RWPE1 (cell line): ENCODE data around the gene TXNIP.

Experiments used
- CTCF ChIA-PET: fragments of 350-600 bp; sonication (Branson Sonifier 250); formaldehyde crosslinking; extraction: SDS; loops from one replicate; lab custom pipeline; 2021; lab: Yijun Ruan, JAX
- POLR2A ChIA-PET: fragments of 400-600 bp; formaldehyde crosslinking; extraction: SDS; loops from one replicate; lab custom pipeline; 2020; ENCODE audit warnings: antibody characterized with exemption; ENCODE audit not compliant: low non-redundant PET; lab: Yijun Ruan, JAX
- DNase-seq: peaks from one replicate; pipeline ENCODE4 v3.0.0; 2012; ENCODE audit warnings: low spot score
- H3K27ac ChIP-seq: fragments of 450-650 bp; 2 replicates; pipeline ENCODE4 v1.5.1; 2017
- TF ChIP-seq, protein P1 (sequence below): fragments of 450-650 bp; conservative IDR thresholded peaks from 2 replicates; pipeline ENCODE4 v1.5.1; 2017; ENCODE audit warnings: low read depth, mild to moderate bottlenecking

The TXNIP gene

DNA sequence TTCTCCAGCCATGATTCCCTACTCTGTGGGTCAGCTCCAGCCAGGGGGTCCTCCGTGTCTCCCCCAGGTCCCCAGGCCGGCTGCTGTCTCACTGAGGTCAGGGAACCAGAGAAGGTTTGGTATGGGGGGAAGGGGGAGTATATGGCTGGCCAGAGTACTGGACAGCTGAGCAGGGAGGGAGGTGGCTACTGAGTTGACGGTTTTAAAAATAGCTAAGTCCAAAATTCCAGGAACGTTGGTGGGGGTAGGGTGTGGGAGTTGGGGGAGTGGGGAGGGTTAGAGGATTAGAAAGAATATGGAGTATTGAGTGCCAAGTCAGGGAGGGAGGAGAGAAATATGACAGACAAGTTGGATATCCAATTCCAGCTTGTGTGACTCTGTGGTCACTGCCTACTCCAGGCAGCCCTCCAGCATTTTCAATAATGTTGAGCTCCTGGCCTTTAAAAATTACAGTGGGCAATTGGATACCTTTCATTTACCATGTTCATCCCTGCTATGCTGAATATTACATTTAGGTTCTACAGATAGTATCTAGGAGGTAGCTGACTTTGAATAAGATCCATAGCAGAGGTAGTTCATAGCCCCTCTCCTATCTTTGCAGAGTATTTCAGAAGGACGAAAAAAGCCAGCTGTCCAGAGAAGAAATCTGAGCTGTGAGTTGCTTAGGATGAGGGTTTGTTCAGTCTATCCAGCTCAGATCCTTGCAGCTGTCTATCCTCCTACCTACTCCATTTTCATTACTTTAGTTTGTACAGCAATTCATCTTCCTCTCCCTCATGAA lies 25.4 kb upstream of the TXNIP start, which contains the start of gene HJV:
TSS of gene HJV (minus strand) at position 114 of the 781 bp plus-strand sequence. CDS start 1,504 bp downstream, outside the sequence.
- no peak for DNase-seq
- H3K27ac ChIP-seq: no peak within 1 kb of the TSS
- CTCF ChIA-PET: interaction anchor here (0.6 to 1.7 kb wide), 5 partner anchors 14 to 284 kb away, joined by 3 to 6 read pairs (median 4); partner anchors contain the start of gene NUDT17
- TF ChIP-seq, protein P1, sequence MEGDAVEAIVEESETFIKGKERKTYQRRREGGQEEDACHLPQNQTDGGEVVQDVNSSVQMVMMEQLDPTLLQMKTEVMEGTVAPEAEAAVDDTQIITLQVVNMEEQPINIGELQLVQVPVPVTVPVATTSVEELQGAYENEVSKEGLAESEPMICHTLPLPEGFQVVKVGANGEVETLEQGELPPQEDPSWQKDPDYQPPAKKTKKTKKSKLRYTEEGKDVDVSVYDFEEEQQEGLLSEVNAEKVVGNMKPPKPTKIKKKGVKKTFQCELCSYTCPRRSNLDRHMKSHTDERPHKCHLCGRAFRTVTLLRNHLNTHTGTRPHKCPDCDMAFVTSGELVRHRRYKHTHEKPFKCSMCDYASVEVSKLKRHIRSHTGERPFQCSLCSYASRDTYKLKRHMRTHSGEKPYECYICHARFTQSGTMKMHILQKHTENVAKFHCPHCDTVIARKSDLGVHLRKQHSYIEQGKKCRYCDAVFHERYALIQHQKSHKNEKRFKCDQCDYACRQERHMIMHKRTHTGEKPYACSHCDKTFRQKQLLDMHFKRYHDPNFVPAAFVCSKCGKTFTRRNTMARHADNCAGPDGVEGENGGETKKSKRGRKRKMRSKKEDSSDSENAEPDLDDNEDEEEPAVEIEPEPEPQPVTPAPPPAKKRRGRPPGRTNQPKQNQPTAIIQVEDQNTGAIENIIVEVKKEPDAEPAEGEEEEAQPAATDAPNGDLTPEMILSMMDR: no peak
- POLR2A ChIA-PET: interaction anchor here (0.5 kb wide), 1 partner anchor 14 kb away, joined by 3 read pairs; no protein-coding TSS in a partner anchor

DNA sequence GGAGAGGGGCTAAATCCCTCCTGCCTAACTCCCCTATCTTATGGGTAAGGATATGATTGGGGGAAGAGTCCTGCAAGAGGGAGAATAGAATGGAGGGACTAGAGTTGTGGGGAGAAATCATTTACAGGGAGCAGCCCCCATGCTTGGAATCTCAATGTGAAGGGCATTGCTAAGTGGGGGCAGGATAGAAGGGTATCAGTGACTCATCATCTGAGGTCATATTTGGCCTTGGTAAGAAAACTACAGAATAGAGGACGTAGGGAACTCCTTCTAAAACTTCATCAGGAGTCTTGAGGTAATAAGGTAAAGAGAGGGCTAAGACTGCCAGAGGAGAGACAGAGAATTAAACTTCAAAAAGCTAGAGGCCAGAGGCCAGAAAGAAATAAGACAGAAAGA lies 24.7 kb upstream of the TXNIP start:
- CTCF ChIA-PET: interaction anchor here (0.6 to 1.7 kb wide), 2 partner anchors 83 to 176 kb away, joined by 3 to 6 read pairs; partner anchors contain the start of gene NUDT17
- no peak for DNase-seq
- POLR2A ChIA-PET: no interaction called here
- TF ChIP-seq, protein P1: no peak
- H3K27ac ChIP-seq: no peak overlapping the region

DNA sequence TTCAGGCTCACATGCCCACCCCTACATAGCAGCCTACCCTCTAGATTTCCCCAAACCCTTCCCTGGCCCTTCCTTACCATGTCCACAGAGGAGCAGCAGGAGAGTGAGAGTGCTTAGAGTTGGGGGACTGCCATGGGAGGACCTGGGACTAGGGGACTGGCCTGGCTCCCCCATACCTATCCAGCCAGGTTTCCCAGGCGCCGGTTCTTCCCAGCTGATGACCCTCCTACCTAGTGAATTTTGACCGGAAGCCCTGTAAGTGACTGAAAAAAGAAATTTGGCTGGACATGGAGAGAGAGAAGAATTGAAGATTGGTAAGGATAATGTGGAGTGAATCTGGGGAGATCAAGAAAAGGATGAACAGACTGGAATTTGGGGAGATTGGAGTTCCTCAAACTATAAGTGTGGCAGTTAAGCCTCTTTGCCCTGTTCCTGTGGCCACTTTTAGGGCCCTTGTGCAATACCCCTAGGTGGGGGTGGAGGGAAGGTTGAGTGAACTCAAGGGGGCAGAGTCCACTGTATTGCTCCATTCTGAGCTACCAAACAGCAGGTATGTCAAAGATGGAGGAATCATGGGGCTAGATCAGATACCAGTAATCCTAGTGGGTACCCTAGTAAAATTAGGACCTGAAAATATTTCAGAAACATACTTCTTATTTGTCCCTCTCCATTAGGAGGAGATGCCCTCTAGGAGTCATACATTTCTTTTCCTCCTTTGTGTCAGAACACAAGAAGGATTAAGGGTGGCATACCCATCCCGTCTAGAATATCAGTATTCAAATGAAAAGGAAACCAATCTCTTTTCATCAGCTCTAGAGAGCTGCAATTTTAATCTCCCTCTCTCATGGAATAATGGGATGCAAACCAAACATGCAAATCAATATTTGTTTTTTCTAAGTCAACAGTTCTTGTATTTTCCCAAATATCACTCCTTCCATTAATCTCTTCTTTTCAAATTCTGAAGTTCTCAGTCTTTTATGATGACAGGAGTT lies 24.0 kb upstream of the TXNIP start:
- ChIA-PET CTCF (no interaction called here), POLR2A (interaction anchor here (0.6 kb wide), 1 partner anchor 7 kb away, joined by 4 read pairs; no protein-coding TSS in a partner anchor)
- no peak overlapping the region for H3K27ac ChIP-seq
- TF ChIP-seq, protein P1: no peak
- no peak for DNase-seq

DNA sequence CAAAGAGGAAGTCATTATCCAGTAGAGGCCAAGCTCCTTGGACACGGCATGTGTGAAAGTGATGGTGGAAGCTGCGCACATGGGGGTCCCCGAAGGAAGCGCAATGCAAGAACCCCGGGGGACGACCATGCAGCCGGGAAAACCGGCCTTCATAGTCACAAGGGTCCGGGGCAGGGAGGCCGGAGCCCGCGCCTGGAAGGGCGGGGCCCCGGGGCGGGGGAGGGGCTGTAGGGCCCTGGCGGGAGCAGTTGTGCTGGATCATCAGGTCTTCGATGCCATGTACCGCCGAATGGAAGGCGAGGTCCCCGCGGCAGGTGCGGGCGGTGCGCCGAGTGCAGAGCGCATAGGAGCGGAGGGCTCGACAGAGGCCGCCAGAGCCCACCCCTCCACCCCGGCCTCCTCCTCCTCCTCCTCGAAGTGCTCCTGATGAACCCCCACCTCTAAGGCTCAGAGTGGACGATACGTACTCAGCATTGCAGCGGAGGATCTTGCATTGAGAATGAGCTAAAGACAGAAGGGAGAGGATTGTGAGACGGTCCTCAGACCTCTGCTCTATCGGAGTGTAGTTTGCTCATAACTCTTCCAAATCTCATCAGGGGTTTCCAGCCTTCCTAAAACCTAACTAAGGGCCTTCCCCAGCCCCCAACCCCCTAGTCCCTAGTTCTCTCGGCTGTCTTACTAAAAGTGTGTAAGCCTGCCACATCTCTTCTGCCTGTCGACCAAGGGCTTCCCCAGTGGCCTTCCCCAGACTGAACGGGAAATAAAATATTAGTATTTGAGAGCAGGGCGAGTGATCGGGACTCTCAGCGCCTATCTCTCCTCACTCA lies 23.1 kb upstream of the TXNIP start:
- no peak for DNase-seq
- TF ChIP-seq, protein P1: no peak
- ChIA-PET POLR2A (interaction anchor here (0.6 kb wide), 1 partner anchor 8 kb away, joined by 4 read pairs; no protein-coding TSS in a partner anchor), CTCF (interaction anchor here (0.7 to 0.9 kb wide), 2 partner anchors 9 to 147 kb away, joined by 4 to 5 read pairs; no protein-coding TSS in a partner anchor)
- no peak overlapping the region for H3K27ac ChIP-seq

DNA sequence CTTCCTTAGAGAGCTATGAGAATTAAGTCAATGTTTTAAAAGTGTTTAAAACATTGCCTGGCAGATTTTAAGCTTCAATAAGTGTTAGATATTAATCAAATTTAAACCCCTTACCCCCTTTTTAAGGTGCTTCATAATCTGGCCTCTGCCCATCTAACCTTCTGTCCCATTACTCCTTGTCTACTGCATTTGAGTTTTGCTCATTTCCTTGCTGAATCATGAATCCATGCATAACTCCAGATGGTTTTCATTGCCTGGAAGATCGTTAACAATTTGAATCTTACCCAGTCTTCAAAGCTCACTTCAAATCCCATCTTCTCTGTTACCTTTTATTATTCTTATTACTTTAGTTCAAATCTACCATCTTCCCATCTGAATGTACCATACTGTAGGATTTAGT lies 20.5 kb upstream of the TXNIP start:
- POLR2A ChIA-PET: no interaction called here
- CTCF ChIA-PET: interaction anchor here (0.6 kb wide), 1 partner anchor 13 kb away, joined by 3 read pairs; no protein-coding TSS in a partner anchor
- H3K27ac ChIP-seq: no peak overlapping the region
- TF ChIP-seq, protein P1: no peak
- DNase-seq: no peak
